HG03460 (cell line): ENCODE measurements around the gene GTF2IRD2.
"Not testable (repeated sequence)": the region's sequence is repeated elsewhere in the genome, so short reads cannot be mapped to it uniquely, and the experiment has no call there.

Source experiments
- ATAC-seq: cut with Tn5 transposase; IDR thresholded peaks from one replicate; pipeline ENCODE4 v1.9.1; 2021; ENCODE audit not compliant: unreplicated experiment

The GTF2IRD2 gene

DNA sequence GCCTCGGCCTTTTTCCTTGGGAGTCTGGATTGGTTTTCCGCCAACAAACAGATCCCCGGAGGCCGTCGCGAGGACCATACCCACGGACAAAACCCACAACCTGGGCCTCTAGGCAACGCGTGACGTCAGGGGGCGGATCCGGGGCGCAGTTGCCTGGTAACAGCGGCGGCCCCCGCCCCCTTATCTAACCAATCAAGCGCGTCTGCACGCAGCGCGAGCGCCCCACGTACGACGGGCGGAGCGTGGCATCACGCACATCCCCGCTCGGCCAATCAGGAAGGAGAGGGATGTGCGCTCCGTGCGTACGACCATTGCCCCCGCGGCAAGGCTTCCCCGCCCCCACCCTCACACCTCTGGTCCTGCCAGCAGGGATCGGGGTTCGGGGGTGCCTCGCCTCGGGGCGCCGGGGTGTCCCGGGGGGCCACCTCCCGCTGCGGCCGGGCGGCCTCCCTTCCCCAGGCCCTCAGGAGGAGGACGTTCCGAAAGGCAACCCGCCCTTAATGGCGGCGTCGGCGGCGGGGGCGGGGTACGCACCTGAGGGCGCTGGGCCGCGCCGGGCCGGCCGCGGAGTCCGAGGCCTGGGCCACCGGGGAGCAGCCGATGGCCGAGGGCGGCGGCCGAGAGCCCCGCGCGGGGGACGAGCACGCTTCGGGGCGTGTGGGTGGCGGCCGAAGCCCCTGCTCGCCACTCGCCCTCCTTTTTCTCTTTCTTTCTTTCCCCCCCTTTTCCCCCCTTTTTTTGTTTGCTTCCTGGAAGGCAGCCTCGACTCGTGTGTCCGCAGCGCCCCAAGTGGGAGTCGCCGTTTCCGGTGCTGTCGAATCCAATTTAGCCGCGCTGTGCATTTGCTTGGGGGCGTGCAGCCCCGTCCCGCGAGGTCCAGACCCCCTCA is at the start of gene GTF2IRD2:
Gene GTF2IRD2 (minus strand): TSS at position 773 of the 889 bp plus-strand sequence. CDS start 15,227 bp downstream, outside the sequence.
- peak; percentile 81 for ATAC-seq

DNA sequence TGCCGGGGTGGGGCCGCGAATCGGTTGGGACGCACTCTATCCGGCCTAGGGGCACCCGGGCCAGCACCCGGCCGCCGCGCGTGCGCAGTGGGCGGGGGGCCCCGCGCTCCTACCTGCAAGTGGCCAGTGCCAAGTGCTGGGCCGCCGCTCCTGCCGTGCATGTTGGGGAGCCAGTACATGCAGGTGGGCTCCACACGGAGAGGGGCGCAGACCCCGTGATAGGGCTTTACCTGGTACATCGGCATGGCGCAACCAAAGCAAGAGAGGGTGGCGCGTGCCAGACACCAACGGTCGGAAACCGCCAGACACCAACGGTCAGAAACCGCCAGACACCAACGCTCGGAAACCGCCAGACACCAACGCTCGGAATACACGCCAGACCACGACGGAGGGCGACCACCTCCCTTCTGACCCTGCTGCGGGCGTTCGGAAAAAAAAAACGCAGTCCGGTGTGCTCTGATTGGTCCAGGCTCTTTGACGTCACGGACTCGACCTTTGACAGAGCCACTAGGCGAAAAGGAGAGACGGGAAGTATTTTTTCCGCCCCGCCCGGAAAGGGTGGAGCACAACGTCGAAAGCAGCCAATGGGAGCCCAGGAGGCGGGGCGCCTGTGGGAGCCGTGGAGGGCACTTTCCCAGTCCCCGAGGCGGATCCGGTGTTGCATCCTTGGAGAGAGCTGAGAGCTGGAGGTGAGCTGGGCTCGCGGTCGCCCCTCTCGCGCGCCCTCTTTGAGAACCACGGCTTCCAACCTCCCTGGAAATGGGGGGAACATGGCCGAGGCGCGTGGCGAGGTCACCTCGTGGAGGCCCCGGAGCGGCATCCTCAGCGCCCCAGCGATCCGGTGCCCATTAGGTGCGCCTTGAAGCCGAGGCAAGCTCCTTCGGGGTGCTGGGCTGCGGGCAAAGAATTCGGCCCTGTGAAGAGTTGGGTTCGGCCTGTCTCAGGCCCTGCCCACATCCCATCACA is 39.0 kb upstream of the GTF2IRD2 start:
- peak; percentile 80 for ATAC-seq

DNA sequence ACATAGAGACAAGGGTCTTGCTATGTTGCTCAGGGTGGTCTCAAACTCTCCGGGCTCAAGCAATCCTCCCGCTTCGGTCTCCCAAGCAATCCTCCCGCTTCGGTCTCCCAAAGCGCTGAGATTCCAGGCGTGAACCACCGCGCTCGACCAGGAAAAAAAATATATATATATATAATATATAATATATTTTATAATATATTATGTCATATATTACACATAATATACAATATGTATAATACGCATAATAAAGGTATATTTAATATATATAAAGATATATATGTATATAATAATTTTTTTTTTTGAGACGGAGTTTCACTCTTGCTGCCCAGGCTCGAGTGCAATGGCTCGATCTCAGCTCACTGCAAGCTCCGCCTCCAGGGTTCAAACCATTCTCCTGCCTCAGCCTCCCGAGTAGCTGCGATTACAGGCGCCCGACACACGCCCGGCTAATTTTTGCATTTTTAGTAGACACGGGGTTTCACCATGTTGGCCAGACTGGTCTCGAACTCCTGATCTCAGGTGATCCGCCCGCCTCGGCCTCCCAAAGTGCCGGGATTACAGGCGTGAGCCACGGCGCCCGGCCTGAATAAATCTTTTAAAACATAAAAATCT is 38.2 kb upstream of the GTF2IRD2 start:
- not testable (repeated sequence) for ATAC-seq

DNA sequence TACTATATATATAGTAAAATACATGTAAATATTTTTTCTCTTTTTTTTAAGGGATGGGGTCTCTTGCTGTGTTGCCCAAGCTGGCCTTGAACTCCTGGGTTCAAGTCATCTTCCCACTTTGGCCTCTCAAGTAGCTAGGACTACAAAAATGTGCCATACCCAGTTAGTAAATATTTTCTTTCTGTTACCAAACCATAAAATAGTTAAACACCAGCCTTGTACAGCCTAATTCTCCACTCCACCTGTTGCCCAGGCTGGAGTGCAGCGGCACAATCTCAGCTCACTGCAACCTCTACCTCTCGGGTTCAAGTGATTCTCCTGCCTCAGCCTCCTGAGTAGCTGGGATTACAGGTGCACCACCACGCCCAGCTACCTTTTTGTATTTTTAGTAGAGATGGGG is 33.9 kb upstream of the GTF2IRD2 start:
- ATAC-seq = not testable (repeated sequence)

DNA sequence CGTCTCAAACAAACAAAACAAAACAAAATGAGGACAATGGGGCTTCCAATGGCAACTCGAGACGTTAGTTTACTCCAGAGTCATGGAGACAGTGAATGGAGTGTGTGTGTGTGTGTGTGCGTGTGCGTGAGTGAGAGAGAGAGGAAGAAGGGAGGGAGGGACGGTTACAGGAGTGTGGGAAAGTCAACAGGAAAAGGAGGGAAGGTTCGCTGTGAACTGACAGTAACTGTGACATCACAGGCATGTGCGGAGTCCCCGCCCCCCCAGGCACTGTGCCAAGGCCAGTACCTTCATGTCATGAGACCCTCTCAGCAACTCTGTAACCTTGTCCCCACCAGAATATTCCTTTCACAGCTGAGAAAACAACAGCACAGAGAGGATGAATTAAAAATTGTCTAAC is 30.7 kb upstream of the GTF2IRD2 start:
- not testable (repeated sequence) for ATAC-seq

DNA sequence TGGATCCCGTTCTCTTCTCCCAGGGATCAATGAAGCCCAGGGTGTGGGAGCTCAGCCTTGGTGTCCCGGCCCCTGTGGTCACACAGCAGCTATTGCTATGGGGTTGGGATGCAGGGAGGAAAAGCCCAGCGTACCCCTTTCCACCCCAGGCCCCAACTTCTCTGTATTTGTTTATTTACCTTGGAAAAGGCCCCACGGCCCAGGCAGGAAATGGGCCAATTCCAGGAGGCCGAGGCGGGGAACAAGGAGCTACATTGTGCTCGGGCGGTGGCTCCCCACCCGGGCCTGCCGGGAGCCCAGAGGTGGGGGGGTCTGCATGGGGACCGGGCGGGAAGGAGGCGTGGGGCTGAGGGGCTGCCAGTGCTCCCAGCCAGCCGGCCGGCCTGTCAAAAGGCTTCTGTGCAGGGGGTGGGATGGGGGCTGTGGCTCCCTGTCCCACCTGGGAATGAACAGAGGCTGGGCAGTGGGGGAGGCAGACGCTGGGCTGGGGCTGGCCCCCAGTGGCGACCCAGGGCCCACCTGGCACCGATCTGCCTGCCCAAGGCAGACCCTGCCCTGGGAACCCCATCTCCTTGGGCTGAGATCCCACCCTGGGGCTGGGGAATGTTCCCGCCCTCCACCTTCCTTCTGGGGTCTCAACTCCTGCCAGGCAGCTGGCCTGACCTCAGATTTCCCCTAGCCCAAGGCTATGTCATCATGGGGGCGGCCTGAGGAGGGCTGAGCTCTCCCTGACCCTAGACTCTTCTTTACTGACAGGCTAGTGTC is 23.5 kb upstream of the GTF2IRD2 start:
- not testable (repeated sequence) for ATAC-seq

DNA sequence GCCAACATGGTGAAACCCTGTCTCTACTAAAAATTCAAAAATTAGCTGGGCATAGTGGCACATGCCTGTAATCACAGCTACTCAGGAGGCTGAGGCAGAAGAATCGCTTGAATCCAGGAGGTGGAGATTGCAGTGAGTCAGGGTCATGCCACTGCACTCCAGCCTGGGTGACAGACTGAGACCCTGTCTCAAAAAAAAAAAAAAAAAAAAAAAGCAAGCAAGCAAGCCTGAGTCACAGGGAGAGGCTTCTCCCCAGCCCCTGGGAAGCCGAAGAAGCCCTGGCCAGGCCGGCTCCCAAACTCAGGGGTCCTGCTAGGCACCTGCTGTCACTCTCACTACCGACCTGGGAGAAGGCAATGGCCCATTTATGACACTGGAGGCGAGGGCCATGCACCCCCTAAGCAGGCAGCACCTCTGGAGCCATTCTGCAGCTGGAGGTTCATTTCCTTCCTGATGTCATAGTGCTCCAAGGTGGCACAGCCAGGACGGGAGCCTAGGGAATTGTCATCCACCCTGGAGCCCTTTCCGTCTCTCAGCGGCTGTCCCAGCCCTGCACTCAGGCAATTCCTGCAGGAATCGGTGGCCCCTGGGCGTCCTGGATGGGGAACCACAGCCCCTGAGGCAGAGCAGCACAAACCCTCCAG is 22.8 kb upstream of the GTF2IRD2 start:
- not testable (repeated sequence) for ATAC-seq

DNA sequence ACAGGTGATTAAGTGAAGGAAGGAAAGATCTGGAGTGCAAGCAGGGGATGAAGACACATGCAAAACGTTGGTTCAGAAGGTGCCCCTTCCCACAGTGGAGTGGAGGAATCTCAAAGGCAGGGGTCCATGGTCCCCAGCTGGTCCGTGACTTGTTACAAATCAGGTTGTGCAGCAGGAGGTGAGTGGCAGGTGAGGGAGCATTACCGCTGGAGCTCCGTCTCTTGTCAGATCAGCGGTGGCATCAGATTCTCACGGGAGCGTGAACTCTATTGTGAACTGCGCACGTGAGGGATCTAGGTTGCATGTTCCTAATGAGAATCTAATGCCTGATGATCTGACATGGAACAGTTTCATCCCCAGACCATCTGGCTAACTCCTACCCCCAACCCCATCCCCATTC is 21.1 kb upstream of the GTF2IRD2 start:
- not testable (repeated sequence) for ATAC-seq

DNA sequence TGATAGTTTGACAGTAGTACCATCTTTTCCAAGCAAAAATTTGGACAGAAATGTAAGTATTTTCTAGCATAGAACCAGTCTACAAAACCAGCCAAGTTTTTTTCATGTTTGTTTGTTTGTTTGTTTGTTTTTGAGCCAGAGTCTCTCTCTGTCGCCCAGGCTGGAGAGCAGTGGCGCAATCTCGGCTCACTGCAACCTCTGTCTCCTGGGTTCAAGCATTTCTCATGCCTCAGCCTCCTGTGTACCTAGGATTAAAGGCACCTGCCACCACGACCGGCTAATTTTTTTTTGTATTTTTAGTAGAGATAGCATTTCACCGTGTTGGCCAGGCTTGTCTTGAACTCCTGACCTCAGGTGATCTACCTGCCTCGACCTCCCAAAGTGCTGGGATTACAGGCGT is 14.4 kb upstream of the GTF2IRD2 start:
- not testable (repeated sequence) for ATAC-seq

DNA sequence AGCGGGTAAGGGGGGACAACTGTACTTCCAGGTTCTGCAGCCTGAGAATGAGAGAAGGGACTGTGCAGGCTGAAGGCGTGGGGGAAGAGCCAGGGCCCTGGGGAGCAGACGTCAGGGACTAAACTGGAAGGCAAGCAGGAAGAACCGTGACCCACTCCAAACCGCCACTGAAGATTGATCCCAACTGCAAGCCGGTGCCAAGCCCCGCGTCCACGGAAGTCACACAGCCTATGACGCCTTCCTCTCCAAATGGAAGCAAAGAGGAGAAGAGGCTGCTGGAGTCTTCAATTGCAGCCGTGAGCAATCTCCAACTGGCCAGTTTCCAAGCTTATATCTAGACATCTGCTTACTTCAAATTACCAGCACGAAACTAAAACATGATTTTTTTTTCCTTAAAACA is 1.6 kb downstream of the GTF2IRD2 start:
- not testable (repeated sequence) for ATAC-seq

DNA sequence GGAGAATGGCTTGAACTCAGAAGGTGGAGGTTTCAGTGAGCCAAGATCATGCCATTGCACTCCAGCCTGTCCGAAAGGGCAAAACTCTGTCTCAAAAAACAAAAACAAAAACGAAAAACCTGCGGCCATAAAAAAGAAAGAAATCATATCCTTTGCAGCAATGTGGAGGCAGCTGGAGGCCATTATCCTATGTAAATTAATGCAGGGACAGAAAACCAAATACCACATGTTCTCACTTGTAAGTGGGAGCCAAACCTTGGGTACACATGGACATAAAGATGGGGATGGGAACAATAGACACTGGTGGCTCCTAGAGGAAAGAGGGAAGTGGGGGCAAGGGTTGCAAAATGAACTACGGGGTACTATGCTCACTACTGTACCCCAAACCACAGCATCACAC is 21.0 kb downstream of the GTF2IRD2 start:
- ATAC-seq = not testable (repeated sequence)

DNA sequence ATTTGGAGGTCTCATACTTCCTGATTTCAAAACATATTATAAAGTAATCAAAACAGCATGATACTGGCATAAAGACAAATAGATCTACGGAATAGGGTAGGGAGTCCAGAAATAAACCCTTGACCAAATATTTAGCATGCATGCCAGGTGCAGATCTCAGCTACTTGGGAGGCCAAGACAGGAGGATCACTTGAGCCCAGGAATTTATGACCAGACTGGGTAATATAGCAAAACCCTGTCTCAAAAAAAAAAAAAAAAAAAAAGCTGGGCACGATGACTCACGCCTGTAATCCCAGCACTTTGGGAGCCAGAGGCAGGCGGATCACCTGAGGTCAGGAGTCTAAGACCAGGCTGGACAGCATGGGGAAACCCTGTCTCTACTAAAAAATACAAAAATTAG is 21.4 kb downstream of the GTF2IRD2 start:
- ATAC-seq = not testable (repeated sequence)

DNA sequence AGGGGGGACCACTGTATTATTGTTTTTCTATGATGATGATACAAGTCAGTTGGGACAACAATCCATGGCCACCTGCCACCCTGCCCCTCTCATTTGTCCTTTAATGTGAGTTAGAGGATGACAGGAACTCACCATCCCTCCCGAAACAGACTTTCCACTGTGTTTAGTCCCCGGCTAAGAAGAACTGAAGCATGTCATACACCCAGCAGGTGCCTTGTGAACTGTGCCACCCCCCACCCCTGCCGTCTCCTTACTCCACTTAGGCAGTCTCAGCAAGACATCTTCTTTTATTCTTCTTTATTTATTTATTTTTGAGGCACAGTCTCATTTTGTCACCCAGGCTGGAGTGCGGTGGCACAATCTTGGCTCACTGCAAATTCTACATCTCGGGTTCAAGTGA is 30.1 kb downstream of the GTF2IRD2 start:
- not testable (repeated sequence) for ATAC-seq

DNA sequence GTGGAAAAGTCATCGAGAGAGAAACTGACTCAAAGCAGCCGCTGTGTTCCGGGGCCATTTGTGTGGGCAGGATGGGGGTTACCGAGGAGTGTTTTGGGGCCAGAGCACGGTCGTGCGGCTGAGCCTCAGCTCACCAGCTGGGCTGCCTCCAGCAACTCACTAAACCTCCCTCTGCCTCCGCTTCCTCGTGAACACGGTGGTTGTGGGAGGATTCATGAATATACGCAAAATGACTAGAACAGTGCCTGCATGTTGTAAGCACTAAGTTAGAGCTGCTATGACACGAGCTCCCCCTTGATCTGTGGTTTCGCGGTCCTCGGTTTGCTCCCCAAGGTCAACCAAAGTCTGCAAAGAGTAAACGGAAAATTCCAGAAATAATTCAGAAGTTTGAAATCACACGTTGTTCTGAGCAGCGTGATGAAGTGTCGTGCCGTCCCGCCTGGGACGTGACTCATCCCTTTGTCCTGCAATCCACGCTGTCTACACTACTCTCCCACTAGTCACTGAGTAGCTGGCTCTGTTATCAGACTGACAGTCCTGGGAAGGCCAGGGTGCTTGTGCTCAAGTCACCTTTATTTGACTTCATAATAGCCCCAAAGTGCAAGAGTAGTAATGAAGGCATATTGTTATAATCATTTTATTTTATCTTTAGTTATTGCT is 31.1 kb downstream of the GTF2IRD2 start:
- peak; percentile 86 for ATAC-seq

DNA sequence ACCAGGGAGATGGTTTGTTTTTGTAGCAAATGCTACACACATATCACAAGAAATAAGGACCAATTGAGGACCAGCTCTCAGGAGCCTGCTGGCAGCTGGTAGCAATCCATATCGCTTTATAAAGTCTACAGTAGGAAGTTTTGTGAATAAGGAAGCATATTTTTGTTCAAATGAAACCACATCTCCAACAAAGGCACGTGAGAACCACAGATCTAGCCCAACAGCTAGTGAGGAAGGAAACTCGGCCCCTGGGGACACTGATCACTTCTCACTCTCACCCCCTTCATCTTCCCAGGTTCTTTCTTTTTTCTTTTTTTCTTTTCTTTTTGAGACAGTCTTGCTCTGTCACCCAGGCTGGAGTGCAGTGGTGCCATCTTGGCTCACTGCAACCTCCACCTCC is 35.5 kb downstream of the GTF2IRD2 start:
- ATAC-seq = not testable (repeated sequence)

DNA sequence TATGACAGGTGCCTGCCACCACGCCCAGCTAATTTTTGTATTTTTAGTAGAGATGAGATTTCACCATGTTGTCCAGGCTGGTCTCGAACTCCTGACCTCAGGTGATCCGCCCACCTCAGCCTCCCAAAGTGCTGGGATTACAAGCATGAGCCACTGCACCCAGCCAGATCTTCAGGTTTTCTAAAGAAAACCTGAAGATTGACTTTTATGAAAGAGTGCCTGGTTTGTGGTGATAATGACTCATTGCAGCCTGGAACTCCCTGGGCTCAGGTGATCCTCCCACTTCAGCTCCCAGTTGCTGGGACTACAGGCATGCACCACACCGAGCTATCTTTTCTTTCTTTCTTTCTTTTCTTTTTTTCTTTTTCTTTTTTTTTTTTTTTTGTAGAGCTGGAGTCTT is 52.8 kb downstream of the GTF2IRD2 start:
- not testable (repeated sequence) for ATAC-seq

DNA sequence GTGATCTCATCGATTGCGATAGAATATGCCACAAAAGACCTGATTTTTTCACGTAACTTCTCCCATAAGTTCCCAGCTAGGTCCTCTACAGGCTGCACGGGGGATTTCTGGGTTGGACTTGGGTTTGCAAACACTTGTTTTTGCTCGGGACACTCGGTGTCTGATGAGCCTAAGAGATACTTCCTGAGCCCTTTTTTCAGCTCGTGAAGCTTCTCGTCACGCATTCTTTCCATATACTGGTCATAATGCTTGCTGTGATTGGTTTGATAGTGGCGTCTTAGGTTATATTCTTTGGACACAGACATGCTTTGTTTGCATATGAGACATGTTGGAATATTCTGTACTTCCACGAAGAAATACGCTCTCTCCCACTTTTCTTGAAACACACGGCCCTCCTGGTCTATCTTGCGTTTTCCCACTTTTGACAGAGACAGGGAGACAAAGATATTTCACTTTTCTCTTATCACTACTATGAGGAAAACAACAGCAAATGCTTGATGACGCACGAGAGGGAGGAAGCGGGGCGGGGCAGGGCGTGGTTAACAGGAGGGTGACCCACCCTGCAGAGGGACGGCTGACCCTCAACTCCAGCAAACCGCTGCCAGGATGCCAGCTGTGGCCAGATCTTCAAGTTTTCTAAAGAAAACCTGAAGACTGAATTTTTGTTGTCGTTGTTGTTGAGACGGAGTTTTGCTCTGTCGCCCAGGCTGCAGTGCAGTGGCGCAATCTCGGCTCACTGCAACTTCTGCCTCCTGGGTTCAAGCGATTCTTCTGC is 53.4 kb downstream of the GTF2IRD2 start:
- ATAC-seq = not testable (repeated sequence)

DNA sequence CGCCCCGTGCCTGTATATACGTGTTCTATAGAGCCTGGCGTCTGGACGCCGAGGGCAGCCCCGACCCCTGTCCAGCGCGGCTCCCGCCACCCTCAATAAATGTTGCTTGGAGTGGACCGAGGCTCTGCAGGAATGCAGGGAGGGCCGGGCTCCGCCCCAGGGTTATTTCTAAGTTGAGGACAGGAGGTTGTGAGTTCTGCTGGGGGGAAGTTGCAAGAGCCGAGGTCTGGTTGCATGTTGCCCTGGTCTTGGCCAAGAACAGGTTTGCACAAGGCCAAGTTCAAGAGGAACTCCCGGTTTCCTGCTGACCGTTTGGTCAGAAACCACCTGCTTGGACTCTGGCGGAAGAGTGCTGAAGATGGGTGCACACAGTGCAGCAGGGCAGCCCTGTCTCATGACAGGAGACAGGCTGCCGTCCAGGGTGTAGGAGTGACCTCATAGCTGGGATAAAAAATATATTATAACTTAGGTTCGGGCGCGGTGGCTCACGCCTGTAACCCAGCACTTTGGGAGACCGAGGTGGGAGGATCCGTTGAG is 62.1 kb downstream of the GTF2IRD2 start:
- not testable (repeated sequence) for ATAC-seq
